DOHH2 (cell line): ENCODE measurements around the gene MAP4K4.

ENCODE experiments used
- CTCF ChIP-seq: fragments of 200-600 bp; sonication (generic); IDR thresholded peaks from one replicate; pipeline ENCODE4 v1.5.1; 2014; ENCODE audit warnings: antibody characterized with exemption, mild to moderate bottlenecking, low read depth, low read length; ENCODE audit not compliant: poor library complexity, severe bottlenecking
- EZH2phosphoT487 ChIP-seq: fragments of 200-600 bp; sonication (generic); IDR thresholded peaks from 2 replicates; pipeline ENCODE4 v1.6.1; 2017; ENCODE audit warnings: borderline replicate concordance, mild to moderate bottlenecking, antibody characterized with exemption, low read length, moderate library complexity, mixed read lengths

- TF ChIP-seq CTCF (no peak), EZH2phosphoT487 (no peak)
Measured at GRCh38 chr2:101837354-101837753, 139.8 kb downstream of the MAP4K4 start.
